Activated CD8-positive, alpha-beta T cell treated with anti-CD3 and anti-CD28 coated beads for 36 hours (primary cell): ENCODE results near the gene UNC5A. TPM values are rescaled to one million over a fixed set of nuclear protein-coding genes. Genes with fewer than 3 reads are reported as not detected.

ENCODE experiments used
- ATAC-seq: fragments of 200-7000 bp; cut with Tn5 transposase; one replicate; pipeline ENCODE4 v1.10.0; 2021; ENCODE audit warnings: mild to moderate bottlenecking, moderate library complexity
- CTCF ChIA-PET: fragments of 350-600 bp; sonication (Branson Sonifier 250); formaldehyde crosslinking; loops from one replicate; lab custom pipeline; 2021; ENCODE audit warnings: antibody characterized with exemption; lab: Charles Lee
- POLR2A ChIA-PET: fragments of 350-600 bp; sonication (Branson Sonifier 250); formaldehyde crosslinking; loops from one replicate; lab custom pipeline; 2021; ENCODE audit warnings: antibody characterized with exemption; lab: Charles Lee
- DNase-seq: peaks from one replicate; pipeline ENCODE4 v3.0.0-alpha.2; 2020
- H3K27ac Mint-ChIP-seq: one replicate; pipeline ENCODE4 v1.8.0; 2021; ENCODE audit warnings: mild to moderate bottlenecking, mixed read lengths
- H3K27me3 Mint-ChIP-seq: one replicate; pipeline ENCODE4 v1.8.0; 2021; ENCODE audit warnings: mixed read lengths
- H3K36me3 Mint-ChIP-seq: one replicate; pipeline ENCODE4 v1.8.0; 2021; ENCODE audit warnings: low read depth, mixed read lengths
- H3K4me1 Mint-ChIP-seq: one replicate; pipeline ENCODE4 v1.8.0; 2021; ENCODE audit warnings: low read depth, mixed read lengths
- H3K4me3 Mint-ChIP-seq: one replicate; pipeline ENCODE4 v1.8.0; 2021; ENCODE audit warnings: mild to moderate bottlenecking, moderate library complexity, mixed read lengths
- H3K9me3 Mint-ChIP-seq: one replicate; pipeline ENCODE4 v1.8.0; 2021; ENCODE audit warnings: mixed read lengths
- intact Hi-C: fragments of 100-400 bp; cut with micrococcal nuclease; formaldehyde crosslinking; loops from one replicate; pipeline ENCODE4 v1.10.0; 2022
- total RNA-seq, 2 experiments: library from RNA; stranded (reverse); gene quantifications; one replicate each; pipeline ENCODE4 v1.2.3, GENCODE V29; 2021
- TF ChIP-seq, protein P1 (sequence below): fragments of 200-600 bp; IDR thresholded peaks from one replicate; pipeline ENCODE4 v1.8.0; 2022; ENCODE audit warnings: antibody characterized with exemption, mild to moderate bottlenecking

Gene UNC5A
- not detected for total RNA-seq

DNA sequence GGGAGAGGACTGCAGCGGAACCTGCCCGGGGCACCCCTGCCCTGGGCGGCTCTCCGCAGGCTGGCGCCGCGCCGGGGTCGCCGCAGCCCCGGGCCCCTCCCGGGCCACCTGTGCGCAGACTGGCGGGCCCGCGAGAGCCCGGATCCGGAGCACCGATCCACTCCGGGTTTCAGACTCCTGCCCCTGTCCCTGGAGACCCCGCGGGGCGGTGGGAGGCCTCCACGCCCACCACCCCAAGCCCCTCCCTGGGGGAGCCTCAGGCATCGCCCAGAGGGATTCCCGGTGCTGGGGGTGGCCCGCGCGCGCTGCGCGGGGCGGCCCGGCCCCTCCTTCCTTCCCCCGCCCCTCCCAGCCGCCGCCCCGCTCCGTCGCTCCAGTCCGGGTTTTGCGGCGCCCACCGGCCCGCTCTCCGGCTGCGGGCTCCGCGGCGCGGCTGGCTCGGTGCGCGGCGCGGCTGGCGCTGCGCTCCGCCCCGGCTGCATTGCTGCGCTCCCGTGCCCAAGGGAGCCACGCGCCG, at the start of gene UNC5A:
UNC5A (plus strand) TSS at position 479 of the 517 bp plus-strand sequence. CDS start 192 bp downstream, outside the sequence.
- Mint-ChIP-seq H3K27me3 (peaks cover 61% of the 10 kb centered on the region), H3K4me3 (peak within 1 kb of the TSS; percentile 57), H3K27ac (no peak within 1 kb of the TSS), H3K4me1 (peaks cover 7% of the 10 kb centered on the region), H3K36me3 (no peaks in the 10 kb centered on the region), H3K9me3 (no peaks in the 10 kb centered on the region)
- POLR2A ChIA-PET, result no interaction called here
- TF ChIP-seq, protein P1, sequence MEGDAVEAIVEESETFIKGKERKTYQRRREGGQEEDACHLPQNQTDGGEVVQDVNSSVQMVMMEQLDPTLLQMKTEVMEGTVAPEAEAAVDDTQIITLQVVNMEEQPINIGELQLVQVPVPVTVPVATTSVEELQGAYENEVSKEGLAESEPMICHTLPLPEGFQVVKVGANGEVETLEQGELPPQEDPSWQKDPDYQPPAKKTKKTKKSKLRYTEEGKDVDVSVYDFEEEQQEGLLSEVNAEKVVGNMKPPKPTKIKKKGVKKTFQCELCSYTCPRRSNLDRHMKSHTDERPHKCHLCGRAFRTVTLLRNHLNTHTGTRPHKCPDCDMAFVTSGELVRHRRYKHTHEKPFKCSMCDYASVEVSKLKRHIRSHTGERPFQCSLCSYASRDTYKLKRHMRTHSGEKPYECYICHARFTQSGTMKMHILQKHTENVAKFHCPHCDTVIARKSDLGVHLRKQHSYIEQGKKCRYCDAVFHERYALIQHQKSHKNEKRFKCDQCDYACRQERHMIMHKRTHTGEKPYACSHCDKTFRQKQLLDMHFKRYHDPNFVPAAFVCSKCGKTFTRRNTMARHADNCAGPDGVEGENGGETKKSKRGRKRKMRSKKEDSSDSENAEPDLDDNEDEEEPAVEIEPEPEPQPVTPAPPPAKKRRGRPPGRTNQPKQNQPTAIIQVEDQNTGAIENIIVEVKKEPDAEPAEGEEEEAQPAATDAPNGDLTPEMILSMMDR, result no peak
- CTCF ChIA-PET, result interaction anchor here (1.4 kb wide), 2 partner anchors 149 to 150 kb away, joined by 4 to 6 read pairs; no protein-coding TSS in a partner anchor
- ATAC-seq (peak; percentile 74), DNase-seq (peak; percentile 48)
- intact Hi-C loops, result no loop called here

DNA sequence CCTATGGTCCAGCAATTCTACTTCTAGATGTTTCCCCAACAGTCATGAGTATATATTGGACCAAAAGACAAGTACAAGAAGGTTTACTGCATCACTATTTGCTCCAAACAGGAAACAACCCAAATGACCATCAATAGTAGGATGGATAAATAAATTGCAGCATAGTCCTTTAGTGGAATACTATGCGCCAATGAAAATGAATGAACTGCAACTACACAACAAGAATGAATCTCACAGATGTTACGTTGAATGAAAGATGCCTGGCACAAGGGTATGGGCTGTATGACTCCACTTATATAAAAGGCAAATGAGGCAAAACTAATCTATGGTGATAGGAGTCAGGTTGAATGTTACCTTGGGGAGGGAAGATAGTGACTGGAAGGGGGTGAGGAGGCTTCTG, 48.6 kb upstream of the UNC5A start:
- H3K27me3 Mint-ChIP-seq, result peaks cover 18% of the 10 kb centered on the region
- intact Hi-C loops, result no loop called here
- DNase-seq, result no peak
- peaks cover 3% of the 10 kb centered on the region for H3K4me1 Mint-ChIP-seq
- TF ChIP-seq, protein P1, result no peak
- no peak for ATAC-seq
- no peak overlapping the region for H3K27ac Mint-ChIP-seq
- H3K9me3 Mint-ChIP-seq, result peaks cover 16% of the 10 kb centered on the region
- H3K4me3 Mint-ChIP-seq, result no peak overlapping the region
- H3K36me3 Mint-ChIP-seq, result no peaks in the 10 kb centered on the region
- ChIA-PET CTCF (no interaction called here), POLR2A (no interaction called here)

- Mint-ChIP-seq H3K4me3 (no peak overlapping the region), H3K9me3 (peaks cover 15% of the 10 kb centered on the region), H3K36me3 (no peaks in the 10 kb centered on the region), H3K4me1 (peaks cover 3% of the 10 kb centered on the region), H3K27ac (no peak overlapping the region), H3K27me3 (peaks cover 18% of the 10 kb centered on the region)
- ChIA-PET POLR2A (no interaction called here), CTCF (interaction anchor here (1.3 kb wide), 1 partner anchor 102 kb away, joined by 3 read pairs; no protein-coding TSS in a partner anchor)
- peak; percentile 16 for DNase-seq
- intact Hi-C loops, result no loop called here
- no peak for ATAC-seq
- TF ChIP-seq, protein P1, result no peak
Measured at GRCh38 chr5:176762489-176762888, 47.9 kb upstream of the UNC5A start.

DNA sequence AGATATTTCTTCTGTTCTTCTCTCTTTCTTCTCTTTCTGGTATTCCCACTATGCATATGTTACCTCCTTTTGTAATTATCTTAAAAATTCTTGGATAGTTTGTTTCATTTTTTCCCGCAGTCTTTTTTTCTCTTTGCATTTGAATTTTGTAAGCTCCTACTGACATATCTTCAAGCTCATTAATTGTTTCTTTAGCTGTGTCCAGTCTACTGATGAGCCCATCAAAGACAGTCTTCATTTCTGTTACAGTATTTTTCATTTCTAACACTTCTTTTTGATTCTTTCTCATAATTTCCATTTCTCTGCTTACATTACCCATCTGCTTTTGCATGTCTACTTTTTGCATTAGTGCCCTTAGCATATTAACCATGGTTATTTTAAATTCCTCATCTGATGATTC, 44.7 kb upstream of the UNC5A start:
- no peaks in the 10 kb centered on the region for H3K36me3 Mint-ChIP-seq
- DNase-seq, result no peak
- H3K9me3 Mint-ChIP-seq, result peaks cover 13% of the 10 kb centered on the region
- intact Hi-C loops, result no loop called here
- no peak overlapping the region for H3K27ac Mint-ChIP-seq
- POLR2A ChIA-PET, result interaction anchor here (0.6 kb wide), 2 partner anchors 52 to 352 kb away, joined by 3 read pairs; no protein-coding TSS in a partner anchor
- H3K4me3 Mint-ChIP-seq, result no peak overlapping the region
- TF ChIP-seq, protein P1, result no peak
- ATAC-seq, result no peak
- CTCF ChIA-PET, result interaction anchor here (1.2 kb wide), 1 partner anchor 105 kb away, joined by 5 read pairs; no protein-coding TSS in a partner anchor
- H3K4me1 Mint-ChIP-seq, result peaks cover 3% of the 10 kb centered on the region
- peaks cover 28% of the 10 kb centered on the region for H3K27me3 Mint-ChIP-seq

- TF ChIP-seq, protein P1, result no peak
- Mint-ChIP-seq H3K4me3 (no peak overlapping the region), H3K9me3 (peaks cover 13% of the 10 kb centered on the region), H3K27ac (no peak overlapping the region), H3K4me1 (no peaks in the 10 kb centered on the region), H3K36me3 (no peaks in the 10 kb centered on the region), H3K27me3 (peaks cover 31% of the 10 kb centered on the region)
- ChIA-PET POLR2A (no interaction called here), CTCF (no interaction called here)
- ATAC-seq, result no peak
- no peak for DNase-seq
- intact Hi-C loops, result no loop called here
Measured at GRCh38 chr5:176768174-176768970, 42.0 kb upstream of the UNC5A start.
